HCT116 (cell line): ENCODE results near the gene HOMER3. TPM values are rescaled to one million over a fixed set of nuclear protein-coding genes. Genes with fewer than 3 reads are reported as not detected.

Experiments used
- ATAC-seq: fragments of 200-7000 bp; cut with Tn5 transposase; 2 replicates; pipeline ENCODE4 v1.9.1; 2020; ENCODE audit warnings: mild to moderate bottlenecking, moderate library complexity
- BruUV-seq: library from RNA; stranded (reverse); fragments of 400-500 nt; replicated peaks from 2 replicates; lab custom pipeline; 2021; lab: Mats Ljungman, UMichigan
- CTCF ChIA-PET: fragments of 300-600 bp; sonication (Branson Sonifier 250); formaldehyde crosslinking; loops from one replicate; lab custom pipeline; 2021; ENCODE audit warnings: antibody characterized with exemption; lab: Charles Lee
- POLR2A ChIA-PET: fragments of 300-600, 350-600 bp; sonication (Branson Sonifier 250); formaldehyde crosslinking; loops from one replicate; lab custom pipeline; 2021; ENCODE audit warnings: antibody characterized with exemption; lab: Charles Lee
- RAD21 ChIA-PET, 2 experiments: fragments of 300-600 bp; sonication (Branson Sonifier 250); formaldehyde crosslinking; loops; one replicate each; lab custom pipeline; 2023; ENCODE audit warnings: low total read pairs in 2 of 2; ENCODE audit not compliant: uncharacterized antibody in 2 of 2, unreplicated experiment in 2 of 2, low non-redundant PET in 1 of 2; lab: Charles Lee
- DNase-seq: peaks from one replicate; pipeline ENCODE4 v3.0.0-alpha.2; 2010; ENCODE audit warnings: low read depth, low spot score
- H2AFZ ChIP-seq: fragments of 200-600 bp; shearing (Covaris generic), sonication (generic); 2 replicates; pipeline ENCODE4 v1.6.1; 2017; ENCODE audit warnings: low read depth, mixed run types, mixed read lengths, antibody characterized with exemption, low read length; ENCODE audit not compliant: poor library complexity, severe bottlenecking
- H3K27ac ChIP-seq: 2 replicates; pipeline ENCODE4 v1.5.1; 2012; ENCODE audit warnings: low read depth, low read length
- H3K27me3 ChIP-seq: fragments of 200-600 bp; sonication (generic); 2 replicates; pipeline ENCODE4 v1.6.1; 2016; ENCODE audit warnings: mixed run types, low read length, mixed read lengths; ENCODE audit not compliant: insufficient read depth
- H3K36me3 ChIP-seq, 2 experiments: fragments of 200-500 bp in 1 of 2; fragments of 200-600 bp in 1 of 2; sonication (Bioruptor generic) in 1 of 2; sonication (generic) in 1 of 2; 2 replicates each; pipeline versions ENCODE4 v1.5.1 to v1.6.1; 2014 to 2016; ENCODE audit warnings: low read length in 2 of 2, inconsistent platforms in 1 of 2, mixed read lengths in 1 of 2, mixed run types in 1 of 2; ENCODE audit not compliant: insufficient read depth in 2 of 2, control insufficient read depth in 1 of 2
- H3K4me1 ChIP-seq, 2 experiments: fragments of 200-600 bp in 1 of 2; sonication (generic) in 1 of 2; 2 replicates each; pipeline versions ENCODE4 v1.5.1 to v1.6.1; 2012 to 2017; ENCODE audit warnings: low read length in 2 of 2, inconsistent platforms in 1 of 2, mild to moderate bottlenecking in 1 of 2, mixed read lengths in 1 of 2, mixed run types in 1 of 2, moderate library complexity in 1 of 2; ENCODE audit not compliant: insufficient read depth in 2 of 2, control insufficient read depth in 1 of 2
- H3K4me2 ChIP-seq: fragments of 200-600 bp; sonication (generic); 2 replicates; pipeline ENCODE4 v1.6.1; 2017; ENCODE audit warnings: mixed run types, low read length, mixed read lengths
- H3K4me3 ChIP-seq, 2 experiments: fragments of 200-600 bp in 1 of 2; sonication (generic) in 1 of 2; replicated peaks in 1 of 2; 2 replicates each; pipeline ENCODE4 v1.5.1; 2011 to 2016; ENCODE audit warnings: low read length in 2 of 2, control low read depth in 1 of 2, low read depth in 1 of 2, mild to moderate bottlenecking in 1 of 2, mixed read lengths in 1 of 2, mixed run types in 1 of 2
- H3K79me2 ChIP-seq: fragments of 200-600 bp; sonication (generic); 2 replicates; pipeline ENCODE4 v1.6.1; 2017; ENCODE audit warnings: mild to moderate bottlenecking, mixed run types, low read length, moderate library complexity, mixed read lengths; ENCODE audit not compliant: insufficient read depth
- H3K9ac ChIP-seq: fragments of 200-600 bp; sonication (generic); 2 replicates; pipeline ENCODE4 v1.6.1; 2016; ENCODE audit warnings: low read length, mixed read lengths
- H3K9me2 ChIP-seq: fragments of 200-600 bp; sonication (generic), shearing (Covaris generic); 2 replicates; pipeline ENCODE4 v1.6.1; 2017; ENCODE audit warnings: mixed run types, mild to moderate bottlenecking, moderate library complexity; ENCODE audit not compliant: insufficient read depth
- H3K9me3 ChIP-seq, 2 experiments: fragments of 200-500 bp in 1 of 2; fragments of 200-600 bp in 1 of 2; sonication (Bioruptor generic) in 1 of 2; sonication (generic) in 1 of 2; 2 replicates each; pipeline ENCODE4 v1.6.1; 2014 to 2017; ENCODE audit warnings: low read length in 2 of 2, mixed read lengths in 2 of 2, inconsistent platforms in 1 of 2, low read depth in 1 of 2, mild to moderate bottlenecking in 1 of 2, mixed run types in 1 of 2, moderate library complexity in 1 of 2; ENCODE audit not compliant: control insufficient read depth in 1 of 2, insufficient read depth in 1 of 2
- H4K20me1 ChIP-seq: fragments of 200-600 bp; sonication (generic), shearing (Covaris generic); 2 replicates; pipeline ENCODE4 v1.6.1; 2017; ENCODE audit warnings: mixed run types, mild to moderate bottlenecking, moderate library complexity; ENCODE audit not compliant: insufficient read depth
- CEBPB ChIP-seq: IDR thresholded peaks from 2 replicates; pipeline ENCODE4 v1.6.1; 2012; ENCODE audit warnings: low read depth
- EGR1 ChIP-seq: IDR thresholded peaks from 2 replicates; pipeline ENCODE4 v1.6.1; 2012; ENCODE audit warnings: low read depth
- ELF1 ChIP-seq: IDR thresholded peaks from 2 replicates; pipeline ENCODE4 v1.6.1; 2012; ENCODE audit warnings: low read depth, borderline replicate concordance
- EZH2 ChIP-seq: fragments of 200-600 bp; sonication (generic); IDR thresholded peaks from 2 replicates; pipeline ENCODE4 v1.6.1; 2017; ENCODE audit warnings: antibody characterized with exemption, mixed run types
- EZH2phosphoT487 ChIP-seq: fragments of 200-600 bp; IDR thresholded peaks from 2 replicates; pipeline ENCODE4 v1.6.1; 2018; ENCODE audit warnings: antibody characterized with exemption, borderline replicate concordance
- FOSL1 ChIP-seq: IDR thresholded peaks from 2 replicates; pipeline ENCODE4 v1.6.1; 2012; ENCODE audit warnings: low read depth
- JUND ChIP-seq: IDR thresholded peaks from 2 replicates; pipeline ENCODE4 v1.6.1; 2012
- POLR2A ChIP-seq: IDR thresholded peaks from 2 replicates; pipeline ENCODE4 v1.7.0; 2011; ENCODE audit warnings: borderline replicate concordance; ENCODE audit not compliant: insufficient read depth, insufficient read length; ENCODE audit errors: extremely low read depth
- POLR2AphosphoS5 ChIP-seq: IDR thresholded peaks from 2 replicates; pipeline ENCODE4 v1.6.1; 2011; ENCODE audit warnings: mild to moderate bottlenecking, low read depth, low read length, moderate library complexity
- RAD21 ChIP-seq: IDR thresholded peaks from 2 replicates; pipeline ENCODE4 v1.6.1; 2012; ENCODE audit warnings: low read depth, mild to moderate bottlenecking
- SIN3A ChIP-seq: IDR thresholded peaks from 2 replicates; pipeline ENCODE4 v1.6.1; 2012; ENCODE audit warnings: low read depth
- SP1 ChIP-seq: IDR thresholded peaks from 2 replicates; pipeline ENCODE4 v1.6.1; 2012; ENCODE audit warnings: low read depth
- TCF7L2 ChIP-seq: IDR thresholded peaks from 2 replicates; pipeline ENCODE4 v1.7.0; 2011; ENCODE audit warnings: borderline replicate concordance, inconsistent platforms; ENCODE audit not compliant: insufficient read depth, insufficient read length; ENCODE audit errors: extremely low read depth
- YY1 ChIP-seq: IDR thresholded peaks from 2 replicates; pipeline ENCODE4 v1.6.1; 2011; ENCODE audit warnings: low read length, low read depth, moderate library complexity, mild to moderate bottlenecking; ENCODE audit not compliant: insufficient replicate concordance; ENCODE audit errors: extremely low read depth
- ZNF274 ChIP-seq: fragments of 200-500 bp; sonication (Bioruptor generic); IDR thresholded peaks from 2 replicates; pipeline ENCODE4 v1.6.1; 2014; ENCODE audit warnings: mild to moderate bottlenecking, low read depth, low read length, inconsistent platforms
- intact Hi-C: fragments of 100-400 bp; cut with micrococcal nuclease; formaldehyde crosslinking; loops from 2 replicates; pipeline ENCODE4 v1.10.0; 2022
- total RNA-seq: library from RNA; stranded (reverse); gene quantifications from one replicate; pipeline ENCODE4 v1.2.1, GENCODE V29; 2021; ENCODE audit not compliant: unreplicated experiment
- TF ChIP-seq, protein P1 (sequence below), 3 experiments: fragments of 200-600 bp in 1 of 3; sonication (generic) in 1 of 3; IDR thresholded peaks in 2 of 3; conservative IDR thresholded peaks in 1 of 3; 2 replicates each; pipeline ENCODE4 v1.5.1; 2012 to 2017; ENCODE audit warnings: low read depth in 2 of 3, low read length in 2 of 3, antibody characterized with exemption in 1 of 3, borderline replicate concordance in 1 of 3, control low read depth in 1 of 3, mild to moderate bottlenecking in 1 of 3, mixed read lengths in 1 of 3, mixed run types in 1 of 3, moderate library complexity in 1 of 3; ENCODE audit not compliant: insufficient read depth in 1 of 3
- TF ChIP-seq, protein P2 (sequence below): IDR thresholded peaks from 2 replicates; pipeline ENCODE4 v1.6.1; 2012
- TF ChIP-seq, protein P3 (sequence below): IDR thresholded peaks from 2 replicates; pipeline ENCODE4 v1.6.1; 2012

HOMER3 gene
- total RNA-seq, 1 experiment from 2014 or later = 45.2 TPM

DNA sequence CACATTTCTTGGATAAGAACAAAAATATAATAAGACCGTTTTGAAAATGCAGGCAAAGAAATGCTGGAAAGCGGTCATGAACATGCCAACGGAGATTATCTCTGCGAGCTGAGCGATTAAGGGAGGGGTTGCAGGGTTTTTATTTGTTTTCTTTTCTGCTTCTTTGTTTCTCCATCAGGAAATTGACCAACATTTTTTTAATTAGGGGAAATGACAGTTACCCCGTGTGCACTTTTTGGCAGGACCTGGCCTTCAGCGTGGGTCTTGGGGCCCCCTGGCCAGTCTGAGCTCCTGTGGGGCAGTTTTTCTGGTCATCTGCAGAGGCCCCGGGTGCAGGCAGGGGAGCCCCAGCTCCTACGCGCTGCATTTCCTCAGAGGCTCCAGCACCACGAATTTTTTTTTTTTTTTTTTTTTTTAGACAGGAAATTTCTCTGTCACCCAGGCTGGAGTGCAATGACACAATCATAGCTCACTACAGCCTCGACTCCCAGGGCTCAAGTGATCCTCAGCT is 31.3 kb upstream of the HOMER3 start:
- Histone ChIP-seq H3K79me2 (no peaks in the 10 kb centered on the region), H3K9ac (no peak overlapping the region), H3K4me2 (no peak overlapping the region), H3K9me2 (no peaks in the 10 kb centered on the region), H3K27me3 (no peaks in the 10 kb centered on the region), H3K27ac (no peak overlapping the region), H3K4me1 (peaks cover 30 to 31% of the 10 kb centered on the region in 2 experiments), H3K4me3 (no peak overlapping the region), H3K36me3 (no peaks in the 10 kb centered on the region), H2AFZ (no peak overlapping the region), H4K20me1 (no peaks in the 10 kb centered on the region), H3K9me3 (no peaks in the 10 kb centered on the region)
- TF ChIP-seq SIN3A (no peak), POLR2A (no peak), POLR2AphosphoS5 (no peak), EZH2phosphoT487 (no peak), TCF7L2 (no peak), EZH2 (no peak), YY1 (no peak), ELF1 (no peak), RAD21 (no peak), EGR1 (no peak), FOSL1 (no peak), JUND (no peak), SP1 (no peak), ZNF274 (no peak), CEBPB (no peak)
- TF ChIP-seq, protein P1, sequence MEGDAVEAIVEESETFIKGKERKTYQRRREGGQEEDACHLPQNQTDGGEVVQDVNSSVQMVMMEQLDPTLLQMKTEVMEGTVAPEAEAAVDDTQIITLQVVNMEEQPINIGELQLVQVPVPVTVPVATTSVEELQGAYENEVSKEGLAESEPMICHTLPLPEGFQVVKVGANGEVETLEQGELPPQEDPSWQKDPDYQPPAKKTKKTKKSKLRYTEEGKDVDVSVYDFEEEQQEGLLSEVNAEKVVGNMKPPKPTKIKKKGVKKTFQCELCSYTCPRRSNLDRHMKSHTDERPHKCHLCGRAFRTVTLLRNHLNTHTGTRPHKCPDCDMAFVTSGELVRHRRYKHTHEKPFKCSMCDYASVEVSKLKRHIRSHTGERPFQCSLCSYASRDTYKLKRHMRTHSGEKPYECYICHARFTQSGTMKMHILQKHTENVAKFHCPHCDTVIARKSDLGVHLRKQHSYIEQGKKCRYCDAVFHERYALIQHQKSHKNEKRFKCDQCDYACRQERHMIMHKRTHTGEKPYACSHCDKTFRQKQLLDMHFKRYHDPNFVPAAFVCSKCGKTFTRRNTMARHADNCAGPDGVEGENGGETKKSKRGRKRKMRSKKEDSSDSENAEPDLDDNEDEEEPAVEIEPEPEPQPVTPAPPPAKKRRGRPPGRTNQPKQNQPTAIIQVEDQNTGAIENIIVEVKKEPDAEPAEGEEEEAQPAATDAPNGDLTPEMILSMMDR (IDR thresholded peaks at IDR 0.05 in 2 of 3, conservative IDR thresholded peaks at IDR 0.05 in 1 of 3; ENCODE audit: borderline replicate concordance in 1 of 3, insufficient read depth in 1 of 3, low read depth in 2 of 3, low read length in 2 of 3) = no peak
- TF ChIP-seq, protein P2, sequence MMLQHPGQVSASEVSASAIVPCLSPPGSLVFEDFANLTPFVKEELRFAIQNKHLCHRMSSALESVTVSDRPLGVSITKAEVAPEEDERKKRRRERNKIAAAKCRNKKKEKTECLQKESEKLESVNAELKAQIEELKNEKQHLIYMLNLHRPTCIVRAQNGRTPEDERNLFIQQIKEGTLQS = no peak
- TF ChIP-seq, protein P3, sequence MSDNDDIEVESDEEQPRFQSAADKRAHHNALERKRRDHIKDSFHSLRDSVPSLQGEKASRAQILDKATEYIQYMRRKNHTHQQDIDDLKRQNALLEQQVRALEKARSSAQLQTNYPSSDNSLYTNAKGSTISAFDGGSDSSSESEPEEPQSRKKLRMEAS = no peak
- RAD21 ChIA-PET = no interaction called here
- DNase-seq = no peak
- POLR2A ChIA-PET = interaction anchor here (0.6 kb wide), 1 partner anchor 53 kb away, joined by 3 read pairs; the partner anchor contains the start of gene DDX49
- intact Hi-C loops = no loop called here
- ATAC-seq = no peak
- no TSS peak for BruUV-seq
- CTCF ChIA-PET = no interaction called here
